Skeletal muscle cell (primary cell): Measurements from ENCODE around the gene ZYG11A.
"Not testable (repeated sequence)": the region's sequence is repeated elsewhere in the genome, so short reads cannot be mapped to it uniquely, and the experiment has no call there.

Experiments
- DNase-seq: peaks from one replicate; pipeline ENCODE4 v3.0.0-alpha.2; 2010; ENCODE audit warnings: low read depth
- H3K4me3 ChIP-seq: 2 replicates; pipeline ENCODE4 v1.5.1; 2011; ENCODE audit warnings: low read depth, mild to moderate bottlenecking, control low read depth, low read length, moderate library complexity

Gene ZYG11A

GRCh38 chr1:52867087-52867863, 24.7 kb downstream of the ZYG11A start:
- no peak overlapping the region for H3K4me3 ChIP-seq
- no peak for DNase-seq

GRCh38 chr1:52869727-52870126, 27.2 kb downstream of the ZYG11A start:
- not testable (repeated sequence) for DNase-seq

GRCh38 chr1:52876843-52877242, 34.3 kb downstream of the ZYG11A start:
- no peak overlapping the region for H3K4me3 ChIP-seq
- DNase-seq = no peak

More at GRCh38 chr1:52869727-52870126, 27.2 kb downstream of the ZYG11A start:
- H3K4me3 ChIP-seq = not testable (repeated sequence)

- no peak for DNase-seq
- H3K4me3 ChIP-seq = no peak overlapping the region
Measured at GRCh38 chr1:52877554-52877953, 35.0 kb downstream of the ZYG11A start.

DNA sequence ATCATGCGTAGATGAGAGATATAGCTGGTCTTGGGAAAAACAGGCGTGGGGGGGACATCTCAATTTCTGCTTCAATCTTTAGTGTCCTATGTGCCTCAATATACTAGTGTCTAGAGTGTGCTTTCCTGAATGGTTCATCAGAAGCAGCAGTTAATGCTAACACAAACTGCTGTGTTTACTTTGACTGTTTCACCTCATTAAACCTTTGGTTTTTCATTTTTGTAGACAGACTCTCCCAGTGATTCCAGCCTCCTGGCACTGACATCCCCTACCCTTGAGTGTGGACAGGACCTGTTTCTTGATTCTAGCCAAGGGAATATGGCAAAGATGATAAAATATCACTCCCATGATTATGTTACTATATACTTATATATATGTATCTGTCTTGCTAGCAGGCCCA, 37.6 kb downstream of the ZYG11A start:
- H3K4me3 ChIP-seq = no peak overlapping the region
- no peak for DNase-seq

GRCh38 chr1:52887483-52887882, 44.9 kb downstream of the ZYG11A start:
- DNase-seq = no peak
- no peak overlapping the region for H3K4me3 ChIP-seq

GRCh38 chr1:52892424-52893215, 50.1 kb downstream of the ZYG11A start:
- no peak overlapping the region for H3K4me3 ChIP-seq
- no peak for DNase-seq

GRCh38 chr1:52899445-52899894, 56.9 kb downstream of the ZYG11A start:
- no peak for DNase-seq
- no peak overlapping the region for H3K4me3 ChIP-seq

- no peak for DNase-seq
- H3K4me3 ChIP-seq = no peak overlapping the region
Measured at GRCh38 chr1:52900402-52900801, 57.8 kb downstream of the ZYG11A start.

DNA sequence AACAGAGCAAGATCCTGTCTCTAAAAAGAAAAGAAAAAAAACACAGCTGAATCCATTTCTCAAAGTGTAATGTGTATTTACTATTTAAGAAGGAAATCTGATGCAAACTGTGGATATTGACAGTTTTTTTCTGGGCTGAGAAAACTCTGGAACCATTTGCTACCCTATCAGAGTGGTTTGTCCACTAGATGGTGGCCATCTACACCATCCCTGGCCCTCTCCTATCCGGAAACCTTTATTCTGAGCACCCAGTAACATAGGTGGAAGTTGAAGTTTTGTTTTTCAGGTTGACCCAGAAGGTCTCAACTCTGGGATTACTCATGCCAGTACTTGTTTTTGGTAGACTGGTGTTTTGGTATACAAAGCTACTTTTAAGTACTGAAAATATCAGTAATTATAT, 58.8 kb downstream of the ZYG11A start:
- DNase-seq = no peak
- no peak overlapping the region for H3K4me3 ChIP-seq

GRCh38 chr1:52904208-52904926, 61.8 kb downstream of the ZYG11A start:
- no peak overlapping the region for H3K4me3 ChIP-seq
- no peak for DNase-seq

- no peak overlapping the region for H3K4me3 ChIP-seq
- DNase-seq = no peak
Measured at GRCh38 chr1:52904927-52905698, 62.6 kb downstream of the ZYG11A start.

DNA sequence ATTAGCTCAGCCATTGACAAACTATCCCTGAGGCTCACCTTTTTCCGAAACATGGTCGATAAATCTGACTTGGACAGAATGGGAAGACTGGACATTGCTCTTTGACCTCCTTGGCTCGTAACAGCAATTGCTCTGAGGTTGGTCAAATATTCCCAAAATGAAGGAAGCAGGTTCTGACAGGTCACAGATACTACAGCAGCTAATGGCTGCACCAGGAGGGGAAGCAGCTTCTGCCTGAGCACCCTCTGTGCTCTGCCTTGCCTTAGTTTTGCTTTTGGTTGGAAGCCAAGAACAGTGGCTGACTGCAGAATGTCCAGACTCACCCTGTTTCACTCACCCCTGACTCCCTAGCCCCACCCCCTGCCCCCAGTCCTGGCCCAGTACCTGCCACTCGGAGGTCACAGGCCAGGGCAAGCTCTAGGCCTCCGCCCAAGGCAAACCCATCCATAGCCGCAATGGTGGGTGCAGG, 63.6 kb downstream of the ZYG11A start:
- H3K4me3 ChIP-seq = no peak overlapping the region
- no peak for DNase-seq

DNA sequence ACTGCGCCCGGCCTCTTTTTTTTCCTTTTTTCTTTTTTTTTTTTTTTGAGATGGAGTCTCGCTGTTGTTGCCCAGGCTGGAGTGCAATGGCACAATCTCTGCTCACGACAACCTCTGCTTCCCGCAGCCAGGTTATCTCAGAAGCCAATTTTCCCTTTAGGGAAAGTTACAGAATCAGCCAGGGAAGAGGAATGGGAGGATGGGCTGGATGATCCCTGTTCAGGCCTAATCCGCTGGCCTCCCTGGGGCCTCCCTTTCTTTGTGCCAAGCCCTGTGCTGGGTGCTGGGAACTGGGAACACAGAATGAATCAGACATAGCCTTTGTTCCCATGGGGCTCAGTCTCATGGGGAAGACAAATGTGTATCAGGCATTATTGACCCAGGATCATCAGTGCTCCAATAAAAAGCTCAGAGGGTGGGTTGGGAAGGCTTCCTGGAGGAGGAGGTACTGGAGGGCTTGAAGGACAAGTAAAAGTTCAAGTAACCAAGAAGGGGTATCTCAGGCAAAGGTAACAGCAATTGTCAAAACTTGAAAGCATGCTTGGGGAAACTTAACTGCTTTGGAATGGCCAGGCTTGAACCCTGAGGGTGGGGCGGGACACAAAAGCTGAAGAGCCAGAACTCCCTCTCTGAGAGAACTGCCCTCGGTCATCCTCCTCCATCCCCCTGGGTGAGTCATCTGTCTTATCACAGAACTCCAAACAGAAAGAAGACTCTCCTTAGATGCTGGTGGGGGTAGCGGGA, 64.7 kb downstream of the ZYG11A start:
- DNase-seq = no peak
- no peak overlapping the region for H3K4me3 ChIP-seq

DNA sequence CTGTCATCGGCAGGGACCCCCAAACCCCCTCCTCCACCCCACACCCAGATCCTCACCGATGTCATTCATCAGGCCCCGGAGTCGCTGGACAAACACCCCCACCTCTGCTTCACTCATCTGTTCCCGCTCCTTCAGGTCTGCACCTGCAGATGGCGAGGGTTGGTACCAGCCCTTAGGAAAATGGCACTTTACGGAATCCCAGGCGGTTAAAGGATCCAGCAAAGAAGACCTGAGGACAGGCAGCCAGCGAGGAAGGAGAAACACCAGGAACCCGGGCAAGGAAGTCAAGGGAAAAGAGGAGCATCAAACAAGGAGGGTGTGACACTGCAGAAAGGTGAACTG, 65.2 kb downstream of the ZYG11A start:
- DNase-seq = no peak
- no peak overlapping the region for H3K4me3 ChIP-seq

DNA sequence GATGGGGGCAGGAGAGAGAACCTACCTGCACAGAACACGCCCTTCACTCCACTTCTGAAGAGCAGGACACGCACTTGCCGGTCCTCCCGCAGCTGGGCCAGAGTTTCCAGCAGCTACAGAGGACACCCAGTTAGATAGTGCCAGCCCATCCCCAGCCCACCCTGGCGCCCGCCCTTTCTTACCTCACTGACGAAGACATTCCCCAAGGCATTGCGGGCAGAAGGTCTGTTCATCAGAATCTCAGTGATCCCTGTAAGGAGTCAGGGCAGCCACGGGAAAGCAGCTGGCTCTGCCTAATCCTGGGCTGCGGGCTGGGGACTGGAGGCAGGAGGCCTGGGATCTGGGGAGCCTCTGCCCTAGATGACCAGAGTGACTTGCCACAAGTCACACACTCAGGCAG, 69.0 kb downstream of the ZYG11A start:
- no peak overlapping the region for H3K4me3 ChIP-seq
- no peak for DNase-seq

GRCh38 chr1:52913014-52913413, 70.5 kb downstream of the ZYG11A start:
- DNase-seq = no peak
- no peak overlapping the region for H3K4me3 ChIP-seq

- no peak for DNase-seq
Measured at GRCh38 chr1:52913537-52913936, 71.0 kb downstream of the ZYG11A start.

DNA sequence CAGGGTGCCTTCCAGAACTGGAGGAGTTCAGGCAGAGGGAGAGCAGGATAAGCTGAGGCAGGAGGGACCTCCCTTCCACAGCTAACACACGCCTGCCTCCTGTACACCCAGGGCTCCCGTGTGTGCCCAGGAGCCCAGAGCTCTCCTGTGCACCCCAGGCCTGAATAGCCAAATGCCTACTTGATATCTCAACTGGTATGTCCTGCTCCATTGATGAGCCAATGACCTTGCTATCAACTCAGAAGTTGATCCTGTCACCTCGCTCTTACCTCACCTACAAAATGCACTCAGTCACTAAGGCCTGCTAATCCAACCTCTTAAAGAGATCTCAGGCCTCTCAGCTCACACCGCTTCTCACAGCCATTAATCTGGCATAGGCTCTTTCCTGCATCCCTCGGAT, 71.9 kb downstream of the ZYG11A start:
- no peak for DNase-seq
- H3K4me3 ChIP-seq = no peak overlapping the region

More at GRCh38 chr1:52913537-52913936, 71.0 kb downstream of the ZYG11A start:
- H3K4me3 ChIP-seq = no peak overlapping the region
